ENCODE data around the gene SLC34A1. TPM values are rescaled to one million over a fixed set of nuclear protein-coding genes. Genes with fewer than 3 reads are reported as not detected.
A peak's percentile ranks its signal among the peaks of the same experiment; 100 is the strongest.

SLC34A1 gene
- total RNA-seq, 4 donors from 2014 or later = 0.12 TPM; not detected in 3

DNA sequence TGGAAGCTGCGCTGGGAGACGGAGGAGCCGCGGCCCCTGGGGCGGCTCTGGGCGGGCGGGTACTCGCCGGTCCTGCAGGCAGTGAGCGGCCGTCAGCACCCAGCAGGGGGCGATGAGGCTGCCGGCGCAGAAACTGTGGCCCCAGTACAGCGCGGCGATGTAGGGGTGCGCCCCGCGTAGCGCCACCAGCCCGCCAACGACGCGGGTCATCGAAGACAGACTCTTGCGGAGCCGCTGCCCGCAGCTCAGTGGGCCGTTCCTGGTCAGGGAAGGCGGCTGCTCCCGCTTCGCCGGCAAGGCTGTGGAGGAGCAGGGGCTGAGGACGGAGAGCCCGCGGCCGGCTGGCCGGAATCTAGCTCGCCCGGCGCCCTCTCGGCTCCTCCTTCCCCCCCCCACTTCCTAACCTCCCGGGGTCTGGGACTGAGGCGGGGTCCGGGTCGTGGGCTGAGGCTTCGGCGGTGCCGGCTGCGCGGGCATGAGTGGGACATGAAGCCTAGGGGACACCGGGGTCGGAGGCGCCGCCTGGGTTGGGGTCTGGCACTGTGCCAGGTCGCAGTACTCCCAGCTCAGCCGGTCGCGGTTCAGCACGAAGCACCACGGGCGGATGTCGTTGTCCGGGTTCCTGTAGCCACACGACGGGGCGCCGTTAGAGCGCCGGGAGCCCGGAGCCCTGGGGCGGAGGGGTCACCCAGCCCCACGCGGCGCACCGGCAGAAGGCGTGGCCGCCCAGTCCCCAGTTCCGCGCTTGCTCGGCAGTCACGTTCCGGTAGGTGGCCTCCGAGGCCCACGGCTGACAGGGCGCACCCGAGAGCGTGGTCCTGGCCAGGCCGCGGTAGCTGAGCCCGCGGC is 19.8 kb downstream of the SLC34A1 start:
- TF ChIP-seq, protein P1, sequence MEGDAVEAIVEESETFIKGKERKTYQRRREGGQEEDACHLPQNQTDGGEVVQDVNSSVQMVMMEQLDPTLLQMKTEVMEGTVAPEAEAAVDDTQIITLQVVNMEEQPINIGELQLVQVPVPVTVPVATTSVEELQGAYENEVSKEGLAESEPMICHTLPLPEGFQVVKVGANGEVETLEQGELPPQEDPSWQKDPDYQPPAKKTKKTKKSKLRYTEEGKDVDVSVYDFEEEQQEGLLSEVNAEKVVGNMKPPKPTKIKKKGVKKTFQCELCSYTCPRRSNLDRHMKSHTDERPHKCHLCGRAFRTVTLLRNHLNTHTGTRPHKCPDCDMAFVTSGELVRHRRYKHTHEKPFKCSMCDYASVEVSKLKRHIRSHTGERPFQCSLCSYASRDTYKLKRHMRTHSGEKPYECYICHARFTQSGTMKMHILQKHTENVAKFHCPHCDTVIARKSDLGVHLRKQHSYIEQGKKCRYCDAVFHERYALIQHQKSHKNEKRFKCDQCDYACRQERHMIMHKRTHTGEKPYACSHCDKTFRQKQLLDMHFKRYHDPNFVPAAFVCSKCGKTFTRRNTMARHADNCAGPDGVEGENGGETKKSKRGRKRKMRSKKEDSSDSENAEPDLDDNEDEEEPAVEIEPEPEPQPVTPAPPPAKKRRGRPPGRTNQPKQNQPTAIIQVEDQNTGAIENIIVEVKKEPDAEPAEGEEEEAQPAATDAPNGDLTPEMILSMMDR (IDR thresholded peaks at IDR 0.05) = peak in 3 of 4 experiments; percentile 86 to 91 (median 86)
- TF ChIP-seq POLR2A (IDR thresholded peaks at IDR 0.05) = peak in 1 of 2 donors; percentile 10
- no peak for TF ChIP-seq EP300 (IDR thresholded peaks at IDR 0.05)
- peak; percentile 50 for TF ChIP-seq POLR2AphosphoS5 (IDR thresholded peaks at IDR 0.05)
- H3K4me1 ChIP-seq = peaks cover 0 to 43% (median 36%) of the 10 kb centered on the region in 3 donors
- peak overlapping the region; percentile 27 to 60 for H3K4me3 ChIP-seq
- H3K27ac ChIP-seq = peak overlapping the region in 1 of 4 donors; percentile 55
- peaks cover 78% of the 10 kb centered on the region for H3K27me3 ChIP-seq
- no CpG with 5 or more reads among the region's 93 CpGs for WGBS, 2 donors (ENCODE audit: low coverage in 1 of 2)
- no peaks in the 10 kb centered on the region for H3K36me3 ChIP-seq
- no peaks in the 10 kb centered on the region for H3K9me3 ChIP-seq
- peak; percentile 92 for ATAC-seq

- Histone ChIP-seq H3K27ac (peak overlapping the region in 1 of 4 donors; percentile 55), H3K27me3 (peaks cover 75% of the 10 kb centered on the region), H3K4me3 (peak overlapping the region in 1 of 2 donors; percentile 60), H3K4me1 (peaks cover 0 to 42% (median 36%) of the 10 kb centered on the region in 3 donors), H3K9me3 (no peaks in the 10 kb centered on the region), H3K36me3 (no peaks in the 10 kb centered on the region)
- 0% methylated on average over 2 of the region's 16 CpGs; no CpG with 5 or more reads in 1 of the 2 donors for WGBS, 2 donors (ENCODE audit: low coverage in 1 of 2)
- TF ChIP-seq, protein P1 (IDR thresholded peaks at IDR 0.05) = no peak
- no peak for TF ChIP-seq POLR2AphosphoS5 (IDR thresholded peaks at IDR 0.05)
- TF ChIP-seq POLR2A (IDR thresholded peaks at IDR 0.05) = no peak
- TF ChIP-seq EP300 (IDR thresholded peaks at IDR 0.05) = no peak
- ATAC-seq = no peak
Observed at GRCh38 chr5:177404641-177405179, 20.5 kb downstream of the SLC34A1 start.

GRCh38 chr5:177405312-177405711 is 21.1 kb downstream of the SLC34A1 start:
- ATAC-seq = no peak
- Histone ChIP-seq H3K27me3 (peaks cover 69% of the 10 kb centered on the region), H3K4me3 (no peak overlapping the region), H3K4me1 (peaks cover 0 to 36% (median 31%) of the 10 kb centered on the region in 3 donors), H3K27ac (no peak overlapping the region), H3K9me3 (no peaks in the 10 kb centered on the region), H3K36me3 (no peaks in the 10 kb centered on the region)
- WGBS, 2 donors (ENCODE audit: low coverage in 1 of 2) = no CpG with 5 or more reads among the region's 2 CpGs
- TF ChIP-seq, protein P1 (IDR thresholded peaks at IDR 0.05) = no peak
- TF ChIP-seq POLR2A (IDR thresholded peaks at IDR 0.05) = no peak
- TF ChIP-seq POLR2AphosphoS5 (IDR thresholded peaks at IDR 0.05) = no peak
- TF ChIP-seq EP300 (IDR thresholded peaks at IDR 0.05) = no peak

DNA sequence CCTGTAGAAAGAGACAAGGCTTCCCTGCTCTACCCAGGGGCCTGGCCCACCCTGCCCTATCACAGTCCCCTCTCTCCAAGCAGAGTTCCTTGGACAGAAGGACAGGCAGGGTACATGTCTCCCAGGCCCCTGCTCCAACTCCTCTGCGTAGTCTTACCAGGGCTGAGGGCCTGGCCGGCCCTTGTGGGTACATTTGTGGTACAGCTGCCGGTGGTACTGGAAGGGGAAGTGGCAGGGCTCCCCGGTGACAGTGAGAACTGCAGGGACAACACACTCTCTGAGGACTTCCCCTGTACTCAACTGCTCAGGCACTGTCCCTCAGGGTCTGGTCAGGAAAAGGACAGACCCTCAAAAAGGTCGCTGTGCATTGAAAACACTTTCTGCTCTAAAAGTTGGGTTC is 21.6 kb downstream of the SLC34A1 start:
- Histone ChIP-seq H3K4me3 (no peak overlapping the region), H3K36me3 (no peaks in the 10 kb centered on the region), H3K9me3 (no peaks in the 10 kb centered on the region), H3K27ac (no peak overlapping the region), H3K27me3 (peaks cover 64% of the 10 kb centered on the region), H3K4me1 (peaks cover 0 to 32% (median 28%) of the 10 kb centered on the region in 3 donors)
- WGBS, 2 donors (ENCODE audit: low coverage in 1 of 2) = 60% methylated on average over 1 of the region's 5 CpGs; no CpG with 5 or more reads in 1 of the 2 donors
- ATAC-seq = no peak
- TF ChIP-seq POLR2AphosphoS5 (IDR thresholded peaks at IDR 0.05) = no peak
- TF ChIP-seq POLR2A (IDR thresholded peaks at IDR 0.05) = no peak
- TF ChIP-seq, protein P1 (IDR thresholded peaks at IDR 0.05) = no peak
- no peak for TF ChIP-seq EP300 (IDR thresholded peaks at IDR 0.05)

All from gastroesophageal sphincter (tissue), 4 donors.